ENCODE results near the gene PAX4.

Gene PAX4

DNA sequence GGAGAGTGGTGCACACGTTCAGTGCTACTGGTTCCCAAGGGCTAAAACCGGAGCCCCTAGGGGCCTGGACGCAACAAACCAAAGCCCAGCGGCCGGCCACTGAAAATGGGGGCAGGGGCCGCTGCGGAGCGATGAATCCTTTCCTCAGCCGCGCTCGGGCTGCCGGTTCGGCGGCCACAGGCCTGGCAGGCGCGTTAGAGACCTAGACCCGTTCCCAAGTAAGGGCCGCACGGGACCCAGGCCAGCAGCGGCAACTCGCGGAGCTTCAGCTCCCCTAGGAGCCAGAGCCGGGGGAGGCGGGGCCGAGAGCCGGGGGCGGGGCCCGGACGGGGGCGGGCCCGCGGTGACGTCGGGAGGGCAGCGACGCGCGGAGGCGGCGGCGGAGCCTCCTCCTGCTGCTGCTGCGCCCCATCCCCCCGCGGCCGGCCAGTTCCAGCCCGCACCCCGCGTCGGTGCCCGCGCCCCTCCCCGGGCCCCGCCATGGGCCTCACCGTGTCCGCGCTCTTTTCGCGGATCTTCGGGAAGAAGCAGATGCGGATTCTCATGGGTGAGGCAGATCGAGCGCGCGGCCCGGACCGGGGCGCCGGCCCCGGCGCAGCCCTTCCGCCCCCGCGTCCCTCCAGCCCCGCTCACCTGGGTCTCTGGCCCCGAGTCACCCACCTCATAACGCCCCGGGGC, 29.8 kb downstream of the PAX4 start, which contains the start of gene ARF5:
TSS of gene ARF5 (plus strand) at position 393 of the 678 bp plus-strand sequence. CDS start at position 481, 88 bp downstream.
- H3K4me3 Mint-ChIP-seq, result peak within 1 kb of the TSS; percentile 94 to 95 (median 95)
- H3K27me3 Mint-ChIP-seq (ENCODE audit: low read depth), result no peaks in the 10 kb centered on the region
- H3K36me3 Mint-ChIP-seq (ENCODE audit: low read depth), result peaks cover 25% of the 10 kb centered on the region
- H3K9me3 Mint-ChIP-seq, result no peaks in the 10 kb centered on the region
- H3K4me1 Mint-ChIP-seq, result peaks cover 32% of the 10 kb centered on the region
- peak within 1 kb of the TSS; percentile 75 to 90 (median 87) for H3K27ac Mint-ChIP-seq
- TF ChIP-seq, protein P1, sequence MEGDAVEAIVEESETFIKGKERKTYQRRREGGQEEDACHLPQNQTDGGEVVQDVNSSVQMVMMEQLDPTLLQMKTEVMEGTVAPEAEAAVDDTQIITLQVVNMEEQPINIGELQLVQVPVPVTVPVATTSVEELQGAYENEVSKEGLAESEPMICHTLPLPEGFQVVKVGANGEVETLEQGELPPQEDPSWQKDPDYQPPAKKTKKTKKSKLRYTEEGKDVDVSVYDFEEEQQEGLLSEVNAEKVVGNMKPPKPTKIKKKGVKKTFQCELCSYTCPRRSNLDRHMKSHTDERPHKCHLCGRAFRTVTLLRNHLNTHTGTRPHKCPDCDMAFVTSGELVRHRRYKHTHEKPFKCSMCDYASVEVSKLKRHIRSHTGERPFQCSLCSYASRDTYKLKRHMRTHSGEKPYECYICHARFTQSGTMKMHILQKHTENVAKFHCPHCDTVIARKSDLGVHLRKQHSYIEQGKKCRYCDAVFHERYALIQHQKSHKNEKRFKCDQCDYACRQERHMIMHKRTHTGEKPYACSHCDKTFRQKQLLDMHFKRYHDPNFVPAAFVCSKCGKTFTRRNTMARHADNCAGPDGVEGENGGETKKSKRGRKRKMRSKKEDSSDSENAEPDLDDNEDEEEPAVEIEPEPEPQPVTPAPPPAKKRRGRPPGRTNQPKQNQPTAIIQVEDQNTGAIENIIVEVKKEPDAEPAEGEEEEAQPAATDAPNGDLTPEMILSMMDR (IDR thresholded peaks at IDR 0.05; ENCODE audit: unreplicated experiment in 3 of 3), result no peak

DNA sequence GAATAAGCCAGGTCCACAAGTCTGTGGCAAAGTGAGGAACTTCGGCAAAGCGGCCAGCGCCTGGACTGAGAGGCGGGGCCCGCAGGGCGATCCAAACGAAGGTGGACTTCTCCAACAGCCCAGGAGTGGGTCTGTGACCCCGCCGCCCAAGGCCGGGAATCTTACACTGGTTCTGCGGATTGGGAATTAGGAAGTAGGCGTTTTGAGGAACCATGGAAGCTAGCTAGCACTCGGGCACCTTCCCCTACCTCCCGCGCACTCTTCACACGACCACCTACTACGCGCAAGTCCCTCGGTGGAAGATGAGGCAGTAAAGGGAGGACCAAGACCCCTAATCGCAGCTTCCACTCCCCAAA, 30.3 kb downstream of the PAX4 start:
- peaks cover 37% of the 10 kb centered on the region for H3K4me1 Mint-ChIP-seq
- H3K36me3 Mint-ChIP-seq (ENCODE audit: low read depth), result peaks cover 30% of the 10 kb centered on the region
- H3K27me3 Mint-ChIP-seq (ENCODE audit: low read depth), result no peaks in the 10 kb centered on the region
- no peaks in the 10 kb centered on the region for H3K9me3 Mint-ChIP-seq
- peak overlapping the region; percentile 94 to 95 (median 95) for H3K4me3 Mint-ChIP-seq
- H3K27ac Mint-ChIP-seq, result peak overlapping the region in 1 of 3 experiments; percentile 90
- TF ChIP-seq, protein P1 (IDR thresholded peaks at IDR 0.05; ENCODE audit: unreplicated experiment in 3 of 3), result no peak

GRCh38 chr7:127586346-127586745, 31.6 kb downstream of the PAX4 start:
- TF ChIP-seq, protein P1 (IDR thresholded peaks at IDR 0.05; ENCODE audit: unreplicated experiment in 3 of 3), result no peak
- H3K9me3 Mint-ChIP-seq, result no peaks in the 10 kb centered on the region
- H3K27me3 Mint-ChIP-seq (ENCODE audit: low read depth), result no peaks in the 10 kb centered on the region
- peaks cover 35% of the 10 kb centered on the region for H3K36me3 Mint-ChIP-seq (ENCODE audit: low read depth)
- peaks cover 48% of the 10 kb centered on the region for H3K4me1 Mint-ChIP-seq
- peak overlapping the region; percentile 1 to 90 (median 44) for H3K27ac Mint-ChIP-seq
- peak overlapping the region; percentile 94 to 95 (median 95) for H3K4me3 Mint-ChIP-seq

- peak within 1 kb of the TSS; percentile 37 to 90 (median 81) for H3K27ac Mint-ChIP-seq
- H3K9me3 Mint-ChIP-seq, result no peaks in the 10 kb centered on the region
- peak within 1 kb of the TSS; percentile 94 to 95 (median 95) for H3K4me3 Mint-ChIP-seq
- H3K36me3 Mint-ChIP-seq (ENCODE audit: low read depth), result peaks cover 30% of the 10 kb centered on the region
- TF ChIP-seq, protein P1 (IDR thresholded peaks at IDR 0.05; ENCODE audit: unreplicated experiment in 3 of 3), result no peak
- peaks cover 57% of the 10 kb centered on the region for H3K4me1 Mint-ChIP-seq
- no peaks in the 10 kb centered on the region for H3K27me3 Mint-ChIP-seq (ENCODE audit: low read depth)
Observed at GRCh38 chr7:127585044-127585953, 32.6 kb downstream of the PAX4 start, which contains the start of gene GCC1. Gene GCC1 (minus strand): TSS chr7:127585596. CDS start chr7:127585182, 414 bp downstream.

DNA sequence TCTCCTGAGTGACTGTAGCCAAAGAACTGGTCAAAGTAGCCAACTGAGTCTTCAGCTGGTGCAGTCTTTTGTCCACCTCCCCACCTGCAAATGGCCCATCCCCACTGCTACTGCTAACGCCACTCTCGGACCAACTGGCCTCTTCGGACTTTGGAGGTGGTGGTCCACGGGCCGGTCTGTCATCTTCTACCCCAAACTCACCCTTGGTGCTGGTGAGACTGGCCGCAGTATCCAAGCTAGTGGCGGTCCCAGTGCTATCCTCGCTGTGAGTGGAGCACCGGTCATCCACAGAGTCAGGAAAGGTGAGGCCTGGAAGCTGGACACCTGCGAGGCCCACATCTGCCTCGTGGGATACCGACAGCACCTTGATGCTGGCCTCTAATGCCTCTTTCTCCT, 33.3 kb downstream of the PAX4 start:
- TF ChIP-seq, protein P1 (IDR thresholded peaks at IDR 0.05; ENCODE audit: unreplicated experiment in 3 of 3), result no peak
- H3K36me3 Mint-ChIP-seq (ENCODE audit: low read depth), result peaks cover 30% of the 10 kb centered on the region
- H3K27ac Mint-ChIP-seq, result peak overlapping the region in 2 of 3 experiments; percentile 37 to 79
- H3K4me3 Mint-ChIP-seq, result peak overlapping the region; percentile 94 to 95 (median 95)
- no peaks in the 10 kb centered on the region for H3K9me3 Mint-ChIP-seq
- no peaks in the 10 kb centered on the region for H3K27me3 Mint-ChIP-seq (ENCODE audit: low read depth)
- H3K4me1 Mint-ChIP-seq, result peaks cover 55% of the 10 kb centered on the region
